Measurements from ENCODE around the gene FOXP1.

The FOXP1 gene

DNA sequence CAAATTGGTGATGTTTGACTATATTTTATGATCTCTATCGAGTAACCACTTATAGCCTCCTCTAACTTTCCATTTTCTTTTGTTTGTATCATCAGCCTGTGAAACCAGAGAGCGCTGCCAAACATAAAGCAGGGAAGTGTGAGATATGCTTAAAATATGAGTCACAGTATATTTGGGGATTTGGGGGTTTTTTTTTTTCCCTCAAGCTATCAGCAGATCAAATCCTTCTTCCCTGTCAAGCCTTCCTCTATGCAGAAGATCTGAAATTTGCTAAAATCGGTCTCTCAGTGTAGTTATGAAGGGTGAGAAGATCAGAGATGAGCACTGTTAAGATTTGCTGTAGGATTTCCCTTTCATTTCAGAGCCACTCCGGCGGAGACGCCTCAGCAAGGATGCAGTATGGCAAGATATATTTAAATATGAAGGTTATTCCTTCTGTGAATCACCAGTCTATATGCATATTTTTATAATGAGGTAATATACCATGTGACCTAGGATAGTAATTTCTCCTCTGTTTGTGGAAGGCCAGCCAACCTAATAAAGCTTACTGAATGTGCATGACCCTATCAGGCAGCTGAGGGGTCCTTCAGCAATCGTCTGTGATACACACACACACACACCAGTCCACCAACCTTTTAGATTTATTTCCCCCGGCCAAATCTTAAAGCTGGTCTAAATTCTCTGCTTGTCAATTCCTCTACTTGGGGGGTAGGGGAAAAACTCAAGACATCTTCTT, 474.1 kb downstream of the FOXP1 start:
- DNase-seq, result no peak

DNA sequence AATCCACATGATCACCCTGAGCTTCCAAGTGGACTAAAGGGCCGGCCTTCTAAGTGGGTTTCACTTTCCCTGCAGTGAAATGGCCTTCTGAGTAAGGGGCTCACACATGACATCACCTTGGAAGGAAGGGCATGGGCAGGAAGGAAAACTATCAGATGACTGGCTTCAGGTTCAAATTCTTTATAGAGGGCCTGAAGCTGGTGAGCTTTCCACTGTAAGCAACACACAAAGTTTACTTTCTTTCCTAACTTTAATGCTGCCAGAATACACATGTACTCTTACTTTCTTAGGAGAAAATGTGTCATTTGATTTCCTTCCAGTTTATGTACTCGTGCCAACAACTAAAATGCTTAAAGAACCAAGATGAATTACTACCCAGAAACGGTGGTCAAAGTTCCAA, 475.6 kb downstream of the FOXP1 start:
- no peak for DNase-seq

DNA sequence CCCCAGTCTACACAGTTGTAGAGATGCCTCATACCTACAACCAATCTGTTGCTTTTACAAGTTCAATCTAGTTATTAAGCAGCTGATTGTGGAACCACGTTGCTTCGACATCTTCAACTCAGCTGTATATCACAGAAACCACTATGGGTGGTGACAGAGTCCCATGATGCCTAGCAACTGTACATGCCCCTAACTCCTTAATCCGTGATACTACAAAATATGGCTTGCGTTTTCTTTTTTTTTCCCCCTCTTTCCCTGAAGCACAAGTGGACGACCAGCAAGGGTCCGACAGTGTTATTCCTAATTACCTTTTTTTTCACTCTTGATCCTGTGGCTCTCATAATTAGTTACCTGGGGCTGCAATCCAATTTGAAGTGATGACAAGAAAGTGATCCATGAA, 478.6 kb downstream of the FOXP1 start:
- DNase-seq, result no peak

DNA sequence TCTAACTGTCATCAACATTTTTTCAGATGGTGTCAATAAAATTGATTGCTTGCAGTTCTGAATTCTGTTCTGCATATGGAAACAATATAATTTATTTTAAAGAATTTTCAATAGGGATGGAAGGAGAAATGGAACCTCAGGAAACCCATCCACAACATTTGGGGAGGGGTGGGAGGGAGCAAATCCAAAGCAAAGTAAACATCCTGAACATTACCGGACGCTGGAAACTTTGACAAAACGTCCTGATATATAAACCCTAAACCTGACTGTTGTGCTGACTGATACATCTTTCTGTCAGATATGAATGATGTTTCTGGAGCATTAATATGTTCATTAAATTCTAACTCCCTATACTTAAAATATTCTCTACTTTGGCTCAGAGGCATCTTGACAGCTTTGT, 479.0 kb downstream of the FOXP1 start:
- no peak for DNase-seq

DNA sequence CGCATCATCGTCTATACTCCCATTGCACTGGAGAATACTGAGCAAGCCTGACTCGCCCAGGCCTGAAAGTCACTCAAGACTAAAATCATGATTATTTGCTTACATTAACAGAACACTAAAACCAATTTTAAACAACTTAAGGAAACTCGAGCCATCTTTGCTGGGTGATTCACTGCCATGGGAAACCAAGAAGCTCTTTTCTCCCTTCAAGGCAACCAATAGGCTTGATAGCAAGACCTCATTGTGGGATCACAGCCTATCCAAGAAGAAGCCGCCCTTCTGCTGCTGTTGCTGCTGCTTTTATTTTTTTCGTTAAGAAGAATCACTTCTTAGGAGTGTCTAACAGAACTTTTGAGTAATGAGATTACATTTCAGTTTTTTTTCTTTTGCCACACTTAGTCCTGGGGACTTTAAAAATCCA, 479.4 kb downstream of the FOXP1 start:
- no peak for DNase-seq

DNA sequence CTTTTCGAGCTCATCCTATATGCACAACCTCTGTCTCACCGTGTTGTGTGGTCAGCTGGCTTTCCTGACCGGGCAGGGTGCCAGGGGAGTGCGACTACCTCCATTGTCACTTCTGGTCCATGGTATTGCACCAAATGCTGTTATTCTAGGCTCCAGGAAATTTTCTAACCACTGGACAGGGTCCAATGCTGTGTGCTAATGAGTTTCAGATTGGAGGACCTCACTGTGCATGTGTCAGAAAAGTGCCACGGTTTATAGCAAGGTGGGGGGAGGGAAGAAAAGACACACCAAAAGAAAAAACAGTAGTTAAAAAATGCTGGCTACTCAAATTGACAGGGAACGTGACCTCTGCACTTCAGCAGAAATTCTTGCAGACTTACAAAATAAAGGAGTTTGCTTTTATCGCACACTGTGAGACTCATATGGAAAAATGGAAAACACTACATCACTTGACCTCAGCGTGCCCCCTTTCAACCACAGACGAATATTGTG, 480.1 kb downstream of the FOXP1 start:
- no peak for DNase-seq

DNA sequence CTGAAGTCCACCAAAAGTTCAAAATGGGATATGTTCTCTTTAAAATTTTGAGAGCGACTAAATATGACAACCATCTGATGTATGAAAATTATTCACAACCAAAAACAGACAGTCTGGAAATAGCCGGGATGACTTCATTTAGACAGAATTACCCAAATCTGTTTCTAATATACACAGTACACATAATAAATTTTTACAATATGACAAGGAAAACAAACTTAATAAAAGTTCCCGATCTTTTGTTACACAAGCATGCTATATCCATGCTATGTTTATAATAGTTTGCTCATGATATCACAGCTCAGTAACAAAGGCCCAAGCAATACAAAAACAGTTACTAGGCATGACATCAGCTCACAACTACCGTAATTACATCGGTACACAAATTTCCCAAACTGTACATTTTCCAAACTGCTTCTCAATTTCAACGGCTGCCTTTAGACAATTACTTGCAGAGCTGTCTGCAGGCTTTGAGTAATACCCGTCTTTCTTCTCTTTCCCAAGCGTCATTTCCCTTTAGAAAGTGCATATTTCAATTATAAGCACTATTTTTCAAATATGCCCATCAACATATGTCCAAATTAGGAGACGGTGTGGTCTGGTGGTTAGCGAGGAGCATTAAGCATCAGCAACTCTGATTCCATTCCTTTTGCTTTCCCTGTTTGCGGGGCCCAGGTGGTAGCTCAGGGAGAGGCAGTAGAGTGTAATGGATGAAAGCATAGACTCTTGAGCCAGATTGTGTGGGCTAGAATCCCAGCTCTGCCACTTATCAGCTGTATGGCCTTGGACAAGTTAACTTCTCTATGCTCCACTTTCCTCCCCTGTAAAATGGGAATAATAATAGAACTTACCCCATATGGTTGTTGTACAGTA, 481.2 kb downstream of the FOXP1 start:
- no peak for DNase-seq

DNA sequence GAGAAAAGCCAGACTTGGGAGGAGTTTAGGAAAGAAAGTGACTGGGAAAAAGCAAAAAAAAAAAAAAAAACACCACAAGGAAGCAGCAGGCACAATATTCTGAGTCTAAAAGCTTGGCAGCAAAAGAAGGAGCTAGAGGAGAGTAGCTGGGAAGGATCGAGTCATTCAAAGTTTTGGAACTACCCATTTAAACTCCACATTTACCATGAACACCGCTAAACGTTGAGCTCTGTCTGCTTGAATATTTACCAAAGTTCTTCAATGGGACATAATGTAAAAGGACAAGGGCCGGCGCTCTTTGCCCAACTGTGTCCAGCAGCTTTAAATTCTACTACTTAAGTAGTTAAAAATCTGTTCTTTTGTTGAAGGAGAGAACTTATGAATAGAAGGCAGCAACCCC, 481.9 kb downstream of the FOXP1 start:
- DNase-seq, result no peak

DNA sequence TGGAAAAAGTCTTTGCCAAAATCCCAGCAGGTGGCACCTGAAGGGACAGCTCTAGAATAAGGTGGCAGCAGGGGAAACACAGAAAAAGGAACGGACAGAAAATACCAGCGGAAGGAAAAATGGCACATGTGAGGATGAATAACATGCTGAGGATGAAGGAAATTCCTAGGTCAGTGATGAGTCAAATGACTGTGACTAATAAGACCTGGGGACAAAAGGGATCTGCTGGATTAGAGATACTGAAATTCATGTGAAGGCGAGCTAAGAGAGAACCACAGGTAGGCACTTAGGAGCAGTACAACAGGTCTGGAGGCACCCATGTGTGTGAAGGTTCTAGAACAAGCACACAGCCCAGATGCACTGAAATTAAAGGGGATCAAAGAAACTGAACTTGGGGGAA, 482.5 kb downstream of the FOXP1 start:
- no peak for DNase-seq

DNA sequence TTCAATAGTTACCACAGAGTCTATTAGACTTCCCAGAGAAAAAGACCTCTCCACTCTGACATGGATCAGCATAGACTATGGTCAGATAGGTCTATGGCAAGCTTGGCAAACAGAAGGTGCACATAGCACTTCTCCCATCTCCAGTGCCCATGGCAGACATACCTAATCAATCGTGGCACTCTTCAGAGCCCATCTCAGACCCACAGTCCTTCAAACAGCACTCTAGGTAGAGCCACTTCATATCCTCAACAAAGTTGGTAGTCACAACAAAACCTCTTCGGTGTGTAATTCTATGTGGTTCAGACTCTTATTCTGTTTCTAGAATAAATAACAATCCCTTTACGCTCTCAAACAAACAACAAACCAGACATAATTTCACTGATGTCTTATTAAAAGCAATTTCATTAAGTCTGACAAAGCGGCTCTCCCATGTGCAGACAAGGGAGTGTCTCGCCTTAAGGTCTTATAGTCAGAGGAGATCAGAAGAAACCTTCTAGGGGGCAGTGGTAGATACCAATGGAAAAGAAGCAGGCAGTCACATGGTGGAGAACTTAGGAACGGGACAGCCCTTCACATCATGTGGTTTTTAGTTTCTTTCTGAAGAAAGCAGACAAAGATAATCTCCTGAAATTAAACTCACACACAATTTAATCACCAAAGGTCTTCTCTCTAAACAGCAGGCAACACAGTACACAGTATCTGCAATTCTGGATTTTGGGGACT, 483.4 kb downstream of the FOXP1 start:
- no peak for DNase-seq

DNA sequence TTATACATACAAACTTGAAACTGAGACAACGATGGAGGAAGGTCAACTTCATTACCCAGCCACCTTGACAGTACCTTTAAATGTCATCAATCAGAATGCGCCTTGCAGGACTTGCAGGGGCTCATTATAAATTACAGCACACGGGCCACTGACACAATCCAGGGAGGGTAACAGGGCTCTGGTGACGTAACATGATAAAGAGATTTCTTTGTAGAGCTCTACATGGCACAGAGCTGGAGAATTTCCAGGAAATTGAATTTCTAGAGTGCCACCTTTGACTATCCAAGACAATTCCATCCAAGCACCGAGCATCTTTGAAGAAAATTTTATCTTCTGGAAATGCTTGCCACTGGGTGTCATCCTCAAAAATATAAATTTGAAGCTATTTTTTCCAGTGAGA, 486.0 kb downstream of the FOXP1 start:
- DNase-seq, result no peak

DNA sequence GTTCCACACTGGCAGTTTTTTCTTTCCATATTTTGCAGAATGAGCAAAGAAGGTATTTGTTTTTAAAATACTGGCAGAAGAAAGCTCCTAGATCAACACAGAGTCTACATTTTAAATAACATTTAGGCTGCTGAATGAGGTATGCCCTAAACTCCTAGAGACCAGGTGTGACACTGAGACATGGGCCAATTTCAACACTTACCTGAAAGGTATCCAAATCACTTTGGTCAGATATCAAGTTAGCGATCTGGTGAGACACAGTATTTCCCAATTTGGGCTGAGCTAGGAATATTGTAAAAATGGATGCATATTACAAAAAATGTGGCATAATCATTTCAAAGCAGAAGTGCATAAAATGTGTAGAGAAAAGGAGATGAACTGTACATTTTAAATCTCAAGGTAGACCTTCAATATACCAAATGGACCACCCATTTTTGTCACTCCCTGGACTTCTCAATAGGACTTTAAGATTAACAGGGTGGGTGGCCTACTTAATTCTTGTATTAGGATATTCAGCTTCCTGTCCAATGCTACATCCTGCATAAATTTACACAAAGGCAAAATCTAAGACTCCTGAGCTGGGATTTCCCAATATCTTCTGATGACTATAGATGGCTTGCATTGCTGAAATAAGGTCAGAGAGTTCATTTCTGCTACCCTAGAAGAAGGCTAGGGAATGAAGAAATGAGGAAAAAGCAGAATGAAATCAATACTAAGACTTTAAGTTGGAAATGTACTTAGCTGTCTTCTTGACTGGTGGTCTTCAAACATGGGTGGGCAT, 487.8 kb downstream of the FOXP1 start:
- DNase-seq, result no peak

DNA sequence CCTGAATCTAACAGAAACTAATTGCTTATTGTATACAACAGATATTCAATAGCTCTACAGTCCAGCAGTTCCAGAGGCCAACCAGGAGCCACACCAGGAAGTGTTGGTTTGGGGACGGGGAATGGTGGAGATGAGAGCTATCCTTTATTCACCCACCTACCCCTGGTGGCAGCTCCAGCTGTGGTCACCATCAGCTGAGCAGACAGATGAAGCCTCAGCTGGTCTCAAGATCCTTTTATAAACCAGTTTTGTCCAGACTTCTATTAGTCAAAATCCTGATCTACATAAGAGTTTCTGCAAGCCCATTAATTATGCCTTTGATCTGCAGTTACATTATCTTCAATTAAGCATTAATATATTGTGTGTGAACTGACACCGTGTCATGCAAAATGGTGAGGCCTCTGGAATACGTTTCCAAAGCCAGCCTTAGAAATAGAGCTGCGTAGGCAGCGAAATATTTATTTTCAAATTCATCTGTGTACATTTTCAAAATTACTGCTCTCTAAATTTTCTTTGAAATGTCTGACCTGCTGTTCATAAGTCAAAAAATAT, 488.8 kb downstream of the FOXP1 start:
- no peak for DNase-seq

DNA sequence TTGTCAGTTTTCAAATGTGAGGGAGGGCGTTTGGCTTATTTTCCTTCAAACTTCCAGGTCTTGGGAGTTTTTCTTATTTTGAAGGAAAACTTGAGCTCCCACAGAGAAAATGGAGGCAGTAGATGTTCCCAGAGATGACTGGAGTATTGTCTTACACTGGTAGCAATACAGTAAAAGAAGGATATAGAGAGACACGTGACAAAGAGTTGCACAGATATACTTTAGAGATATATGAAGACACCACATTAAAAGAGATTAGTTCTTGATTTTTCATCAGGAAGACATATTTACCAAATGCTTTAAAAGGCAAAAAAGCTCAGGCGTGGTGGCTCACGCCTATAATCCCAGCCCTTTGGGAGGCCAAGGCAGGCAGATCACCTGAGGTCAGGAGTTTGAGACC, 490.9 kb downstream of the FOXP1 start:
- DNase-seq, result no peak

DNA sequence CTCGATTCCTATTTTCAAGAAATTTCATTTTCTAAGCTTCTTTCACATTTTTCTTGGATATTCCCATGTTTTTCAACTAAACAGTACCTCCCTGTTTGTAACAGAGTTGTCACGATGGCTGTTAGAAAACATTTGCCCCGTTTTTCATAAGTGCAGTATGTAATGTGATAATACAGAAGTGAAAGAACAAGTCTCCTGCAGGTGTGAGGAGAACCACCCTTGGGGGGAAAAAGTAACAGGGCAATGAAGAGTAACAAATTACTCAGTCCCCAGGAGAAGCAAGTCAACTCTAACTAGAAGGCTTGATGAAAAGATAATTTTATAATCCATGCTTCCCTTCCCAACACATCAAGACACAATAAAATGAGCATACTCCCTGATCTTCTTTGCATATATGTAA, 493.3 kb downstream of the FOXP1 start:
- no peak for DNase-seq

DNA sequence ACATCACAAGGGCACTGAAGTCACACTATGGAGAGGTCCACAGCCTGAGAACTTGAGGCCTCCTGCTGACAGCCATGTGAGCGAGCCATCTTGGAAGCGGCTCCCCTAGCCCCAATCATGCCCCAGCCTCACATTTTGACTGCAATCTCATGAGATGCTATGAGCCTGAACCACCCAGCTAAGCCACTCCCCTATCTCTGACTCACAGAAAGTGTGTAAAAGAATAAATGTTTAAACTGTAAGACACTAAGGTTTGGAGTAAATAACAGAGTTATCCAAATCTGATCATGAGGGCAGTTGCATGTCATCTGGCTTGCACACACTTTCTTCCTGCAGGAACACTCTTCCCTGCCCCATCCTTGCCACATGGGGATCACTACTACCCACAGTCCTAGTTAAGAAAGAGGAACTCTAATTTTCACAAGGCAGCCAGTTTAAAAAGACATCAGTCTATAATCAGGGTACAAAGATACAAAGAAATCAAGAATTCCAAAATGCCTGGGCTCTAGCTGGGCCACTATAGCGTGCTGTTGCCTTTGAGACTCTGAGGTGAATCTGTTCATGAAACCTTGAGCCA, 494.2 kb downstream of the FOXP1 start:
- DNase-seq, result no peak

DNA sequence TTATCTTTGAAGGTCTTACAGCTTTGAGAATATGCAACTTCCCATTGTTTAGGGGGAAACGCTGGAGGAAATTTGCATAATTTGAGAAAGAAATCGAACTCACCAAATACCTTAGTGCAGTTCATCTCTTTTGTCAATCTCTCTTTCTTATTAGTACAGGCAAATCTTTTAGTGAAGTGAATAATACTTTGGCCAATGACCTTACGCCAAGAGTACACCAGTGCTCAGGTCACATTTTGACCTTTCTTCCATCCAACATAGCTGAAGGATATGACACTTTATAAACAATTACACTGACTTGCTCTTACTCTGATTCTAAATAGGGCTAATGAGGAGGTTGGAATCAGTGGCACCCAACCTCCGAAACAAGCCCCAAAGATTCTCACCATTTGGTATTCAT, 494.8 kb downstream of the FOXP1 start:
- no peak for DNase-seq

DNA sequence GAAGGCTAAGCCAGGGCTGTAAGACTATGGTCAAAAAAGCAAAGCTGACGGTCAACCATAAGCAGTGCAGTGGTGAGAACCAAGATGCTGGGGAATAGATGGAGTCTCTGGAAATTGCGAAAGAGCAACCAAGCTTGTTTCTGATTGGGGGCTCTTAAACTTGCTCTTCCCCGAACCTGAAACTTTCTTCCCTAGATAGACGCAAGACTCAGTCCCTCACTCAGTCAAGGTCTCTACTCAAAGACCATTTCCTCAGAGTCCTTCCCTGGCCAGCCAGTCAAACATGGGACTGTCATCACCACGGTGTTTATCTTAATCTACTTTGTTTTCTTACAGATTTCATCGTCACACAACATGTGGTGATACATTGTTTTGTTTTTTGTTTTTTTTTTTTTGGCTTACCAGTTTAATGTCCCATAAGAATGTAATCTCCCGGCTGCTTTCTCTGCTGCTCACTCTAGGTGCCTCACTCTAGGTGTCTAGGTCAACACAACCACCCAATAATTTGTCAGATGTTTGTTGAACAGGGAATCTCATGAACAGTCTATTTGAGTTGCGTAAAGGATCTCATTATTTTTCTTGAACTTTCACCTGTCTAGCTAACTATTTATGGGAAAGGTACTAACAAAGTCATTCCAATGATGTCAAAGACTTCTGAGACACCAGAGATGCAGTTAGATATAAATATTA, 495.4 kb downstream of the FOXP1 start:
- no peak for DNase-seq

DNA sequence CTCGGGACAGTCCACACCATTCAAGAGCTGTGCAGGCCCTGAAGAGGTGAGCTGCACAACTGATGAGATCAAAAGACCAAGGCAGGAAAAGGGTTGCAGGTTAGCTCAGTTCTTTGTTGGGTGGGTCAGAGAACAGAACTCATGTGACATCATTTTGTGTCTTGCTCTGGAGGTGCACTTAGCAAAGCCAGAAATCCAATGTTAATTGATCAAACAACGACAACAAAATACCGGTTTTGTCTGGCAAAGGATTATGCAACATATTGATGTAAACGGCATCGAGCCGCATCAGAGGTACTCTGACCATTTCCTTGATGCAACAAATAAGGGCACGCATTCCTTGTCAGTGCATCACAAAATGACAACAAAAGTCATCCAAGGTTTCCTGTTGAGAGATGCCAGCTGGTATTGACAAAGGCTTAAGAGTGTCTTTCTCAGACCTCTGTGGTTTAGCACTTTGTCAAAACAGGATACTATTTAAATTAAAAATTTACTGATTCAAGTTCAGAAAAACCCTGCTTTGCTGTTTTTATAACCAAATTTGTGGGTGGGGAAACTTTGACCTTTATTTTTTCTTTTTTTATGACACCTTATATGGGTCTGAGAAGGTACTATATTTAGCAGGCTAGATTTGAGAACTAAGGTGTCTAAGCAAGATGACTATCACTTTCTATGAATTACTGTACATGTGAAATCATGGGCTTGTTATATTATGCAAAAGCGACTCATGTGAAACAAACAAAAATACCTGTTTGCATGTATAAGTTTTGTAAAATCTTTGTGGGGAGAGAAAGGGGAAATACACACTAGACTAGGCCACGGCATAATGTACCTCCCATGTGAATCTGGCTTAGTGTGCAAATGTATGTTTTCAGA, 496.1 kb downstream of the FOXP1 start:
- no peak for DNase-seq

DNA sequence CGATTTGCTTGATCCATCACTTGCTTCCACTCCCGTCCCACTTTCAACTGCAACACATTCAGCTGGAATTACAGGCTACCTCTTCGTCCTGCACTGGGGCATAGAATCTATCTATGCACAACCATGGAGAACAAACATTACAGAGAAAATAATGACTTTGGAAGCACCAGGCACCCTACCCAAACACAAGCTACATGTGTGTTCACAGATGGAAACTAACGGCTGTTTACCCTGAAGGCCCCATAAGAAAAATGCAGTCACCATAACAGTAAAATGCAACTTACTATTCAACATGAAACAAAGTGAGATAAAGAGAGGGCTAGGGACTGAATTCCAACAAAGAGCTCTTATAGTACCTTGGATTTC, 496.8 kb downstream of the FOXP1 start:
- DNase-seq, result no peak
